DND-41 (cell line): ENCODE results near the gene PAX6.

Experiments used
- EZH2 ChIP-seq: IDR thresholded peaks from 3 replicates; pipeline ENCODE4 v1.6.1; 2012; ENCODE audit warnings: borderline replicate concordance, low read depth, mild to moderate bottlenecking, moderate library complexity, low read length, inconsistent platforms; ENCODE audit not compliant: severe bottlenecking
- TF ChIP-seq, protein P1 (sequence below): IDR thresholded peaks from 2 replicates; pipeline ENCODE4 v1.5.1; 2012; ENCODE audit warnings: borderline replicate concordance, low read length, moderate library complexity, mild to moderate bottlenecking; ENCODE audit not compliant: poor library complexity, severe bottlenecking; ENCODE audit errors: extremely low read depth

DNA sequence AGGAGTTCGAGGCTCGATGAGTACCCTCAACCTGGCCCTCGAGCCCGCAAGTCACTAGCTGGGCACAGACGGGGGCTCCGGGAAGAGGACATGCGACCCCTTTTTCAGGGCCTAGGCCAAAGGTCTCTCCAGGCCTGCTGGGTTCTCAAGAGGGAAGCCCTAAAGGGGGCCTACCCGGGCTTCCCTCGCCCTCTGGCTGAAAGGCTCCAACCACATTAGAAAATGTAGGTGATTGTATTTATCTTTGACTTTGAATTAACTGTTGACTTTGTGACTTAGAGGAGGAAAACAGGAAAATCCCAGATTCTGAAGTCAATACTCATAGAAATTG is 7.3 kb upstream of the PAX6 start:
- TF ChIP-seq, protein P1, sequence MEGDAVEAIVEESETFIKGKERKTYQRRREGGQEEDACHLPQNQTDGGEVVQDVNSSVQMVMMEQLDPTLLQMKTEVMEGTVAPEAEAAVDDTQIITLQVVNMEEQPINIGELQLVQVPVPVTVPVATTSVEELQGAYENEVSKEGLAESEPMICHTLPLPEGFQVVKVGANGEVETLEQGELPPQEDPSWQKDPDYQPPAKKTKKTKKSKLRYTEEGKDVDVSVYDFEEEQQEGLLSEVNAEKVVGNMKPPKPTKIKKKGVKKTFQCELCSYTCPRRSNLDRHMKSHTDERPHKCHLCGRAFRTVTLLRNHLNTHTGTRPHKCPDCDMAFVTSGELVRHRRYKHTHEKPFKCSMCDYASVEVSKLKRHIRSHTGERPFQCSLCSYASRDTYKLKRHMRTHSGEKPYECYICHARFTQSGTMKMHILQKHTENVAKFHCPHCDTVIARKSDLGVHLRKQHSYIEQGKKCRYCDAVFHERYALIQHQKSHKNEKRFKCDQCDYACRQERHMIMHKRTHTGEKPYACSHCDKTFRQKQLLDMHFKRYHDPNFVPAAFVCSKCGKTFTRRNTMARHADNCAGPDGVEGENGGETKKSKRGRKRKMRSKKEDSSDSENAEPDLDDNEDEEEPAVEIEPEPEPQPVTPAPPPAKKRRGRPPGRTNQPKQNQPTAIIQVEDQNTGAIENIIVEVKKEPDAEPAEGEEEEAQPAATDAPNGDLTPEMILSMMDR, result no peak
- no peak for TF ChIP-seq EZH2
